SK-N-SH treated with all-trans-retinoic acid at 6 μM for 48 hours (cell line): ENCODE measurements around the gene KCNG2.

Source experiments
- CSDC2 ChIP-seq: fragments of 250-450 bp; sonication (Bioruptor Pico); IDR thresholded peaks from 2 replicates; pipeline ENCODE4 v1.5.0; 2020; ENCODE audit warnings: mild to moderate bottlenecking, moderate library complexity
- ESRRG ChIP-seq: fragments of 250-450 bp; sonication (Bioruptor Pico); IDR thresholded peaks from 2 replicates; pipeline ENCODE4 v1.6.1; 2021; ENCODE audit warnings: mild to moderate bottlenecking
- GLIS3 ChIP-seq: fragments of 250-450 bp; sonication (Bioruptor Pico); IDR thresholded peaks from 2 replicates; pipeline ENCODE4 v1.5.0; 2020; ENCODE audit warnings: mild to moderate bottlenecking, moderate library complexity
- PPARA ChIP-seq: fragments of 250-450 bp; sonication (Bioruptor Pico); IDR thresholded peaks from 2 replicates; pipeline ENCODE4 v1.5.0; 2020; ENCODE audit warnings: mild to moderate bottlenecking, borderline replicate concordance
- ZFP3 ChIP-seq: fragments of 250-450 bp; sonication (Bioruptor Pico); IDR thresholded peaks from 2 replicates; pipeline ENCODE4 v1.5.0; 2020; ENCODE audit warnings: mild to moderate bottlenecking, moderate library complexity
- ZFP30 ChIP-seq: fragments of 450-650 bp; formaldehyde crosslinking; IDR thresholded peaks from 2 replicates; pipeline ENCODE4 v1.5.0; 2022; ENCODE audit warnings: mild to moderate bottlenecking, moderate library complexity
- ZNF565 ChIP-seq: fragments of 450-650 bp; formaldehyde crosslinking; conservative IDR thresholded peaks from 2 replicates; pipeline ENCODE4 v1.5.0; 2020; ENCODE audit warnings: low read depth, mild to moderate bottlenecking, moderate library complexity

DNA sequence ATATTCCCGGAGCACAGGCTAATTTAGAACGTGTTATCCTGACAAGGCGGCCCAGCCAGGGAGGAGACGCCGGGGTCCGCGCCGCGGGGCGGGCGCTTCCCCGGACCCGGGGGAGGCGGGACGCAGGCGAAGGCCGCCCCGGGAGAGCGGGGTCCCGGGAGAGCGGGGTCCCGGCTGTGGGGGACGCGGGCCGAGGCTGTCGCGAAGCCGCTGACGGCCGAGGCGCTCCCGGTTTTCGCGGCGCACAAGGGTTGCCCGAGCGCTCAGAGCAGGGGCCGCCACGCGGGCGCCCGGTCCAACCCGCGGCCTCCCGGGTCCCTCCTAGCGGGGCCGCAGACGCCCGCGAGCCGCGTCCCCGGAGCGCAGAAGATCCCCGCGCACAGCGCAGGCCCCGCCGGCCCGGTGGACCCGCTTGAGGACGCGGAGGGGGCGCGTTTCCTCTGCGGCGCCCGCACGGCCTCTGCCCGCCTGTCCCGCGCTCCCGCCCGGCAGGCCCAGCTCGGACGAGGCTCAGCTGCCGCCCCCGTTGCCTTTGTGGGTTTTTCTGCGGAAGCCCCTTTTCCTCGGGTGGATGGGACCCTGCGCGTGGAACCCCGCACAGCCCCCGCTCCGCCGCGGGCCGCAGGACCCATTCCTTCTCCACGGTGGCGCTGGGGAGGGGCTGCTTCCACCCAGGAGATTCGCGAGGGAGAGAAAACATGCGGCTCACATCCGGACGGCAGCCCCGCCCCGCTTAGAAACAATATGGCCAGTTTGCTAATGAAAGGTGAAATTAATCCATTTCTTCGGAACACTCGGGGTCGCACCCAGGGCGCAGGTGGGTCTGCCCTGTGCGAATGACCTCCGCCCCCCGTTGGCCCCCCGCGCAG, 9.6 kb upstream of the KCNG2 start:
- TF ChIP-seq ZNF565 (no peak), ZFP3 (CRISPR knock-in tag) (no peak), CSDC2 (CRISPR knock-in tag) (no peak), PPARA (CRISPR knock-in tag) (no peak), ZFP30 (CRISPR knock-in tag) (no peak), ESRRG (CRISPR knock-in tag) (no peak), GLIS3 (no peak)
